Peyer's patch (tissue), 4 donors: ENCODE data around the gene CLEC5A. TPM values are rescaled to one million over a fixed set of nuclear protein-coding genes. Genes with fewer than 3 reads are reported as not detected.
"Not testable (repeated sequence)": the region's sequence is repeated elsewhere in the genome, so short reads cannot be mapped to it uniquely, and the experiment has no call there.

ENCODE experiments used
- DNase-seq, 3 donors: peaks; one replicate each; pipeline ENCODE4 v3.0.0-alpha.2; 2017 to 2019
- H3K27ac ChIP-seq, 4 donors: fragments of 200-600 bp; sonication (generic); one replicate each; pipeline ENCODE4 v1.5.1; 2016 to 2019
- H3K27me3 ChIP-seq, 2 donors: fragments of 200-600 bp; sonication (generic); one replicate each; pipeline ENCODE4 v1.5.1; 2019
- H3K36me3 ChIP-seq, 3 donors: fragments of 200-600 bp; sonication (generic); one replicate each; pipeline ENCODE4 v1.5.1; 2016 to 2019
- H3K4me1 ChIP-seq, 4 donors: fragments of 200-600 bp; sonication (generic); one replicate each; pipeline ENCODE4 v1.5.1; 2016 to 2019
- H3K4me3 ChIP-seq, 4 donors: fragments of 200-600 bp; sonication (generic); 1 replicate in 3 of 4; 2 replicates in 1 of 4; pipeline ENCODE4 v1.5.1; 2016 to 2019; ENCODE audit warnings: mild to moderate bottlenecking in 1 of 4
- H3K9me3 ChIP-seq, 4 donors: fragments of 200-600 bp; sonication (generic); one replicate each; pipeline ENCODE4 v1.5.1; 2016 to 2019; ENCODE audit warnings: mild to moderate bottlenecking in 1 of 4
- CTCF ChIP-seq, 6 experiments: fragments of 450-650 bp in 4 of 6; fragments of 200-600 bp in 2 of 6; sonication (generic) in 1 of 6; IDR thresholded peaks; one replicate each; pipeline ENCODE4 v1.5.1; 2017 to 2019; ENCODE audit warnings: antibody characterized with exemption in 6 of 6, mild to moderate bottlenecking in 3 of 6, moderate library complexity in 1 of 6
- POLR2A ChIP-seq, 2 donors: fragments of 450-650 bp; IDR thresholded peaks; one replicate each; pipeline ENCODE4 v1.5.1; 2017; ENCODE audit warnings: antibody characterized with exemption in 2 of 2, mild to moderate bottlenecking in 2 of 2, moderate library complexity in 2 of 2
- total RNA-seq, 4 donors: library from RNA; depleted of rRNA; stranded (reverse); fragments of >200 nt; gene quantifications; one replicate each; pipeline ENCODE4 v1.1.0, GENCODE V29; 2016

CLEC5A gene
- total RNA-seq, 4 donors from 2014 or later: not detected

- H3K4me3 ChIP-seq: no peak overlapping the region
- H3K36me3 ChIP-seq: no peaks in the 10 kb centered on the region
- H3K27ac ChIP-seq: no peak overlapping the region
- no peaks in the 10 kb centered on the region for H3K27me3 ChIP-seq
- no peak for TF ChIP-seq CTCF (IDR thresholded peaks at IDR 0.05)
- no peak for TF ChIP-seq POLR2A (IDR thresholded peaks at IDR 0.05)
- H3K4me1 ChIP-seq: no peaks in the 10 kb centered on the region
- no peaks in the 10 kb centered on the region for H3K9me3 ChIP-seq
- no peak for DNase-seq
These were observed 43.4 kb upstream of the CLEC5A start for GRCh38 chr7:141990011-141990725.

- not testable (repeated sequence) for H3K4me3 ChIP-seq, H3K27me3 ChIP-seq, H3K4me1 ChIP-seq, H3K9me3 ChIP-seq, H3K36me3 ChIP-seq
- peak overlapping the region in 2 of 4 donors; percentile 45 to 68 for H3K27ac ChIP-seq
- peak in 2 of 3 donors; percentile 74 to 80 for DNase-seq
These were observed 41.0 kb upstream of the CLEC5A start for GRCh38 chr7:141987803-141988202.

- H3K4me3 ChIP-seq: no peak overlapping the region
- H3K27me3 ChIP-seq: no peaks in the 10 kb centered on the region
- no peaks in the 10 kb centered on the region for H3K36me3 ChIP-seq
- no peak for DNase-seq
- no peaks in the 10 kb centered on the region for H3K4me1 ChIP-seq
- H3K27ac ChIP-seq: peak overlapping the region in 1 of 4 donors; percentile 68
- TF ChIP-seq CTCF (IDR thresholded peaks at IDR 0.05): no peak
- TF ChIP-seq POLR2A (IDR thresholded peaks at IDR 0.05): no peak
- H3K9me3 ChIP-seq: no peaks in the 10 kb centered on the region
These were observed 40.1 kb upstream of the CLEC5A start for GRCh38 chr7:141986923-141987322.

- DNase-seq, H3K4me1 ChIP-seq, H3K36me3 ChIP-seq, H3K9me3 ChIP-seq, H3K27ac ChIP-seq, H3K27me3 ChIP-seq: not testable (repeated sequence)
- H3K4me3 ChIP-seq: peak overlapping the region in 1 of 4 donors; percentile 12
These were observed 39.2 kb upstream of the CLEC5A start for GRCh38 chr7:141985926-141986325.

- TF ChIP-seq POLR2A (IDR thresholded peaks at IDR 0.05): no peak
- no peak for TF ChIP-seq CTCF (IDR thresholded peaks at IDR 0.05)
- Histone ChIP-seq H3K36me3 (no peaks in the 10 kb centered on the region), H3K4me1 (peaks cover 0 to 7% (median 0%) of the 10 kb centered on the region in 4 donors), H3K27ac (no peak overlapping the region), H3K4me3 (no peak overlapping the region), H3K27me3 (no peaks in the 10 kb centered on the region), H3K9me3 (no peaks in the 10 kb centered on the region)
- no peak for DNase-seq
These were observed 32.8 kb upstream of the CLEC5A start for GRCh38 chr7:141979568-141979967.

- Histone ChIP-seq H3K4me3 (no peak overlapping the region), H3K4me1 (peaks cover 0 to 7% (median 0%) of the 10 kb centered on the region in 4 donors), H3K9me3 (no peaks in the 10 kb centered on the region), H3K27me3 (no peaks in the 10 kb centered on the region), H3K36me3 (no peaks in the 10 kb centered on the region), H3K27ac (no peak overlapping the region)
- no peak for DNase-seq
- TF ChIP-seq POLR2A (IDR thresholded peaks at IDR 0.05) (no peak), CTCF (IDR thresholded peaks at IDR 0.05) (no peak)
These were observed 31.6 kb upstream of the CLEC5A start for GRCh38 chr7:141978351-141978750.
